ENCODE results near the gene THRB. TPM values are rescaled to one million over a fixed set of nuclear protein-coding genes. Genes with fewer than 3 reads are reported as not detected.

THRB gene
- total RNA-seq, 6 donors from 2014 or later = 5.5 to 15.2 (median 12.0) TPM

- ATAC-seq (ENCODE audit: low FRiP score in 2 of 2) (no peak), DNase-seq (peak in 1 of 2 donors; percentile 25)
- 65 to 74% methylated on average over 2 of the region's 2 CpGs for WGBS, 2 donors
- TF ChIP-seq POLR2A (IDR thresholded peaks at IDR 0.05) (no peak), EP300 (IDR thresholded peaks at IDR 0.05) (no peak), CTCF (IDR thresholded peaks at IDR 0.05) (no peak), POLR2AphosphoS5 (IDR thresholded peaks at IDR 0.05) (no peak)
- Histone ChIP-seq H3K4me1 (no peaks in the 10 kb centered on the region), H3K4me3 (no peak overlapping the region), H3K9me3 (no peaks in the 10 kb centered on the region), H3K36me3 (no peaks in the 10 kb centered on the region), H3K27ac (no peak overlapping the region), H3K27me3 (no peaks in the 10 kb centered on the region)
Measured at GRCh38 chr3:24538891-24539290, 44.2 kb upstream of the THRB start.

GRCh38 chr3:24533561-24534193, 39.0 kb upstream of the THRB start:
- no peak overlapping the region for H3K4me3 ChIP-seq
- no peaks in the 10 kb centered on the region for H3K36me3 ChIP-seq
- H3K27ac ChIP-seq = no peak overlapping the region
- no peaks in the 10 kb centered on the region for H3K27me3 ChIP-seq
- DNase-seq = no peak
- TF ChIP-seq EP300 (IDR thresholded peaks at IDR 0.05) (no peak), CTCF (IDR thresholded peaks at IDR 0.05) (no peak), POLR2AphosphoS5 (IDR thresholded peaks at IDR 0.05) (no peak), POLR2A (IDR thresholded peaks at IDR 0.05) (no peak)
- 77 to 81% methylated on average over 10 of the region's 10 CpGs for WGBS, 2 donors
- no peaks in the 10 kb centered on the region for H3K4me1 ChIP-seq
- H3K9me3 ChIP-seq = no peaks in the 10 kb centered on the region
- no peak for ATAC-seq (ENCODE audit: low FRiP score in 2 of 2)

- 80 to 84% methylated on average over 4 of the region's 4 CpGs for WGBS, 2 donors
- H3K27me3 ChIP-seq = no peaks in the 10 kb centered on the region
- H3K27ac ChIP-seq = no peak overlapping the region
- H3K4me3 ChIP-seq = no peak overlapping the region
- DNase-seq (no peak), ATAC-seq (ENCODE audit: low FRiP score in 2 of 2) (no peak)
- no peaks in the 10 kb centered on the region for H3K36me3 ChIP-seq
- TF ChIP-seq EP300 (IDR thresholded peaks at IDR 0.05) = no peak
- TF ChIP-seq POLR2AphosphoS5 (IDR thresholded peaks at IDR 0.05) = no peak
- no peak for TF ChIP-seq POLR2A (IDR thresholded peaks at IDR 0.05)
- no peak for TF ChIP-seq CTCF (IDR thresholded peaks at IDR 0.05)
- H3K9me3 ChIP-seq = no peaks in the 10 kb centered on the region
- no peaks in the 10 kb centered on the region for H3K4me1 ChIP-seq
Measured at GRCh38 chr3:24530471-24530870, 35.8 kb upstream of the THRB start.

GRCh38 chr3:24529210-24529609, 34.6 kb upstream of the THRB start:
- no peaks in the 10 kb centered on the region for H3K36me3 ChIP-seq
- no peaks in the 10 kb centered on the region for H3K27me3 ChIP-seq
- TF ChIP-seq POLR2A (IDR thresholded peaks at IDR 0.05) = no peak
- TF ChIP-seq POLR2AphosphoS5 (IDR thresholded peaks at IDR 0.05) = no peak
- TF ChIP-seq CTCF (IDR thresholded peaks at IDR 0.05) = no peak
- no peak for TF ChIP-seq EP300 (IDR thresholded peaks at IDR 0.05)
- H3K4me1 ChIP-seq = no peaks in the 10 kb centered on the region
- ATAC-seq (ENCODE audit: low FRiP score in 2 of 2) (no peak), DNase-seq (no peak)
- no peaks in the 10 kb centered on the region for H3K9me3 ChIP-seq
- no peak overlapping the region for H3K27ac ChIP-seq
- no peak overlapping the region for H3K4me3 ChIP-seq

- 23 to 34% methylated on average over 2 of the region's 2 CpGs for WGBS, 2 donors
- Histone ChIP-seq H3K9me3 (no peaks in the 10 kb centered on the region), H3K4me1 (peaks cover 0 to 9% (median 5%) of the 10 kb centered on the region in 4 donors), H3K27ac (no peak overlapping the region), H3K4me3 (no peak overlapping the region), H3K27me3 (no peaks in the 10 kb centered on the region), H3K36me3 (no peaks in the 10 kb centered on the region)
- DNase-seq (no peak), ATAC-seq (ENCODE audit: low FRiP score in 2 of 2) (no peak)
- TF ChIP-seq CTCF (IDR thresholded peaks at IDR 0.05) (no peak), EP300 (IDR thresholded peaks at IDR 0.05) (no peak), POLR2AphosphoS5 (IDR thresholded peaks at IDR 0.05) (no peak), POLR2A (IDR thresholded peaks at IDR 0.05) (no peak)
Measured at GRCh38 chr3:24526640-24527212, 32.1 kb upstream of the THRB start.

Data from upper lobe of left lung (tissue), 6 donors.